Measurements from ENCODE around the gene LGI1. TPM values are rescaled to one million over a fixed set of nuclear protein-coding genes. Genes with fewer than 3 reads are reported as not detected.

LGI1 gene
- total RNA-seq, 1 donor from 2014 or later, result not detected

DNA sequence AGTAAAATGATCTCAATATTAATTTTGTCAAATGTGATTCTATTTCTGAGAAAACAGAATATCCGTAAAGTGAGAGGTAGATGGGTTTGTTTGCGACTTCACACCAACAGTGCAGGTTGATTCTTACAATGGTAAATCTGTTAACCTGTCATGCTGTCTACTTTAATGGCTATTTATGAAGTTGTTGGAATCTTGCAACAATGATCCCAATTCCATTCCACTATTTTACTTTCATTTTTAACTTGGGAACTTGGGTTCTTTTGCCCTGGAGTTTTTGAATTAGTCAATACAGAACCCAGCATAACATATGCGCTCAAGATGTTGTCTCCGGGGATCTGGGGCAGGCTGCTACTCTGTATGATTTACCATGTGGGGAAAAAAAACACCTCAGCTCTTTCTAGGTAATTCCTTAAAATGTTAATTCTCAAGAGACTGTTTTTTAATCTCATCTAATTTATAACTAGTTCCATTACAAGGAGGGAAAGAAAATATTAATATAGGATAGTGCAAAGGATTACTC is 1.2 kb downstream of the LGI1 start:
- TF ChIP-seq, protein P1, sequence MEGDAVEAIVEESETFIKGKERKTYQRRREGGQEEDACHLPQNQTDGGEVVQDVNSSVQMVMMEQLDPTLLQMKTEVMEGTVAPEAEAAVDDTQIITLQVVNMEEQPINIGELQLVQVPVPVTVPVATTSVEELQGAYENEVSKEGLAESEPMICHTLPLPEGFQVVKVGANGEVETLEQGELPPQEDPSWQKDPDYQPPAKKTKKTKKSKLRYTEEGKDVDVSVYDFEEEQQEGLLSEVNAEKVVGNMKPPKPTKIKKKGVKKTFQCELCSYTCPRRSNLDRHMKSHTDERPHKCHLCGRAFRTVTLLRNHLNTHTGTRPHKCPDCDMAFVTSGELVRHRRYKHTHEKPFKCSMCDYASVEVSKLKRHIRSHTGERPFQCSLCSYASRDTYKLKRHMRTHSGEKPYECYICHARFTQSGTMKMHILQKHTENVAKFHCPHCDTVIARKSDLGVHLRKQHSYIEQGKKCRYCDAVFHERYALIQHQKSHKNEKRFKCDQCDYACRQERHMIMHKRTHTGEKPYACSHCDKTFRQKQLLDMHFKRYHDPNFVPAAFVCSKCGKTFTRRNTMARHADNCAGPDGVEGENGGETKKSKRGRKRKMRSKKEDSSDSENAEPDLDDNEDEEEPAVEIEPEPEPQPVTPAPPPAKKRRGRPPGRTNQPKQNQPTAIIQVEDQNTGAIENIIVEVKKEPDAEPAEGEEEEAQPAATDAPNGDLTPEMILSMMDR (IDR thresholded peaks at IDR 0.05), result no peak
- Mint-ChIP-seq H3K4me1 (peaks cover 4% of the 10 kb centered on the region), H3K4me3 (no peak overlapping the region), H3K9me3 (no peaks in the 10 kb centered on the region), H3K27ac (no peak overlapping the region), H3K27me3 (peaks cover 54% of the 10 kb centered on the region), H3K36me3 (ENCODE audit: low read depth) (no peaks in the 10 kb centered on the region)
- DNase-seq (no peak), ATAC-seq (ENCODE audit: low read depth) (no peak)
- ChIA-PET POLR2A (no interaction called here), CTCF (no interaction called here)
- intact Hi-C loops (cut with micrococcal nuclease), result no loop called here

DNA sequence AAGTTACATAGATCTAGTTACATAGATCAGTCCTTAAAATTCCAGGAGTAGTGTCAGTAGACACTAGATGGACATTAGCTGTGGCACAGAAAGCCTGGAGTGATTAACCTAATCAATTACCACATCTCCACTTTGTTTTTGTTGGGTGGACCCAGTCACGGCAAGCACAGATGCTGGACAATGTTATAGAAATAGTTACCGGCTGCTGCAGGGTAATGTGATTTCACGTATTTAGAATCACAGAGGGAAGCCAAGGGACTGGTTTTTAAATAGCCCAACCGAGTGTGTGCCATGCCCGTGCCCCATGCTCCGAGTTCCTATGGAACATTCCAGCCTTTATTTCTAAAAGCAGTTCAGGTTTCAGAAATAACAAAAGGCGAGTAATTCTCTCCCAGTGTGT is 2.8 kb downstream of the LGI1 start:
- Mint-ChIP-seq H3K36me3 (ENCODE audit: low read depth) (no peaks in the 10 kb centered on the region), H3K27me3 (peaks cover 47% of the 10 kb centered on the region), H3K27ac (no peak overlapping the region), H3K4me3 (no peak overlapping the region), H3K4me1 (peaks cover 4% of the 10 kb centered on the region), H3K9me3 (no peaks in the 10 kb centered on the region)
- TF ChIP-seq, protein P1 (IDR thresholded peaks at IDR 0.05), result no peak
- ChIA-PET POLR2A (no interaction called here), CTCF (no interaction called here)
- ATAC-seq (ENCODE audit: low read depth) (no peak), DNase-seq (no peak)
- intact Hi-C loops (cut with micrococcal nuclease), result no loop called here

DNA sequence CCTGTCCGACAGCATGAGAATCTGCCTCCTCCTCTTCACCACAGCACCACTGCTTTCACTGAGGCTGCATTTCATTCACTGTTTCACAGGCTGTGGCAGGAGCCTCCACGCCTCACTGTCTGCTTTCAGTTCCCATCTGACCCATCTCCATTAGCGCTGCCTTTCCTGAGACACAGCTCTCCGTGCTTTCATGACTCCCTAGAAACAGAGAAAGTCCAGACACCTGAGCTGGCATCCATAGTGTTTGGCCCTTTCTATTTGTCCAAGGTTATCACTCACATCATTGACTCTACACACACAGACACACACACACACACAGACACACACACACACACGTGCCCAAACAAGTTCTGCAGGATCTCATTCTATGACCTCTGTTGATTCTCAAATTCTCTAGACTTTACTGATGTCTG is 5.2 kb downstream of the LGI1 start:
- H3K9me3 Mint-ChIP-seq, result no peaks in the 10 kb centered on the region
- ChIA-PET POLR2A (no interaction called here), CTCF (no interaction called here)

DNA sequence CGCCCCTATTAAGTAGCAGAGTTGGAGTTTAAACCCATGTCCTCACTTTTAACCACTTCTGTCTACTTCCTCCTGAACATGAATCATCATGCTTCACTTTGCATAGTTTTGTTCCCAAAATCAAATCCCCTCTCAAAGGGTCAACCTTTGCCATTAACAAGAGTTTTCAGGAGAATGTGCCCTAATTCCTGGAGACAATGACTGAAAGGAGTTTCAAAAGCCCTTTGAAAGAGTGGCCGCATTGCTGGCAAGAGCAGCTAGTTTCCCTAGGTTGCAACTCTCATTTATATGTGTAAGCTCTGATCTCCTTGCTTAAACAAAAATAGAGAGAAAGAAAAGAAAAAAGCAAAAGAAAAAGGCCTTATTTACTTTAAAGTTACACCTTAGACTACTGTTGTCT is 9.2 kb downstream of the LGI1 start:
- intact Hi-C loops (cut with micrococcal nuclease), result no loop called here
- Mint-ChIP-seq H3K4me1 (no peaks in the 10 kb centered on the region), H3K36me3 (ENCODE audit: low read depth) (no peaks in the 10 kb centered on the region), H3K27me3 (peaks cover 20% of the 10 kb centered on the region), H3K27ac (no peak overlapping the region), H3K4me3 (no peak overlapping the region), H3K9me3 (no peaks in the 10 kb centered on the region)
- CTCF ChIA-PET, result no interaction called here
- TF ChIP-seq, protein P1 (IDR thresholded peaks at IDR 0.05), result no peak
- no peak for DNase-seq
- no peak for ATAC-seq (ENCODE audit: low read depth)
- POLR2A ChIA-PET, result no interaction called here

More for the DNA sequence above, 5.2 kb downstream of the LGI1 start:
- DNase-seq, result no peak
- intact Hi-C loops (cut with micrococcal nuclease), result no loop called here
- Mint-ChIP-seq H3K36me3 (ENCODE audit: low read depth) (no peaks in the 10 kb centered on the region), H3K4me3 (no peak overlapping the region), H3K27me3 (peaks cover 38% of the 10 kb centered on the region), H3K27ac (no peak overlapping the region), H3K4me1 (peaks cover 2% of the 10 kb centered on the region)
- TF ChIP-seq, protein P1 (IDR thresholded peaks at IDR 0.05), result no peak
- no peak for ATAC-seq (ENCODE audit: low read depth)

DNA sequence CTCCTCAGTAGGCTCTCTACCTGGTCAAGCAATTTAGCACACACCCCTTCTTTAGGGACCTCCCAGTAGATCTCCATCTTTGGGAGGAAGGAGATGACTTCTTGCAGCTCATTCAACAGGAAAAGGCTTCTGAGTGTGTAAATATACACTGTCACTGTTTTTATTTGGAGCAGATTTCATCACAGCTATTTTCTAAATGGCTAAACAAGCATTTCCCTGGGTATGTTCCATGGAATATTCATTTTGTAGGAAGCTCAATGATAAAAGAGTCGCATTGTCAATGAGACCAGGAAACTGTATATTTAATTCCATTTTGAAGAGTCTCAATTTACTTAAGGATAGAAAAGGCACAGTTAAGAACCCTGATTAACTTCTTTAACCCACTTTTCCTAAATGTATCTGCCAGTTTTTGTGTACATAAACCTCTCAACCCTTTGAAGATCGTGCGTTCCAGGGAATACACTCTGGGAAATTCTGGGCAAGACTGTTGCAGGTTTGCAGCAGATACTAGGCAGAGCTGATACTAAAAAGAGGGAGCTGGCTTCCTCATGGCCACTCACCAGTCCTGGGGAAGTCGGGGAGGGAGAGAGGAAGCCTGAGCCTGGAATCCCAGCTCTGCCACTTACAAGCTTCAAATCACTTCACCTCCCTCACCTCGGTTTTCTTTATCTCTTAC is 10.1 kb downstream of the LGI1 start:
- Mint-ChIP-seq H3K4me1 (no peaks in the 10 kb centered on the region), H3K9me3 (no peaks in the 10 kb centered on the region), H3K27me3 (peaks cover 16% of the 10 kb centered on the region), H3K36me3 (ENCODE audit: low read depth) (no peaks in the 10 kb centered on the region), H3K4me3 (no peak overlapping the region), H3K27ac (no peak overlapping the region)
- ChIA-PET CTCF (no interaction called here), POLR2A (no interaction called here)
- DNase-seq, result no peak
- intact Hi-C loops (cut with micrococcal nuclease), result no loop called here
- ATAC-seq (ENCODE audit: low read depth), result no peak
- TF ChIP-seq, protein P1 (IDR thresholded peaks at IDR 0.05), result no peak
